ENCODE data around the gene ASCL2. TPM values are rescaled to one million over a fixed set of nuclear protein-coding genes. Genes with fewer than 3 reads are reported as not detected.

The ASCL2 gene, protein sequence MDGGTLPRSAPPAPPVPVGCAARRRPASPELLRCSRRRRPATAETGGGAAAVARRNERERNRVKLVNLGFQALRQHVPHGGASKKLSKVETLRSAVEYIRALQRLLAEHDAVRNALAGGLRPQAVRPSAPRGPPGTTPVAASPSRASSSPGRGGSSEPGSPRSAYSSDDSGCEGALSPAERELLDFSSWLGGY
- 0.10 TPM for polyA plus RNA-seq (ENCODE audit: insufficient read length)

DNA sequence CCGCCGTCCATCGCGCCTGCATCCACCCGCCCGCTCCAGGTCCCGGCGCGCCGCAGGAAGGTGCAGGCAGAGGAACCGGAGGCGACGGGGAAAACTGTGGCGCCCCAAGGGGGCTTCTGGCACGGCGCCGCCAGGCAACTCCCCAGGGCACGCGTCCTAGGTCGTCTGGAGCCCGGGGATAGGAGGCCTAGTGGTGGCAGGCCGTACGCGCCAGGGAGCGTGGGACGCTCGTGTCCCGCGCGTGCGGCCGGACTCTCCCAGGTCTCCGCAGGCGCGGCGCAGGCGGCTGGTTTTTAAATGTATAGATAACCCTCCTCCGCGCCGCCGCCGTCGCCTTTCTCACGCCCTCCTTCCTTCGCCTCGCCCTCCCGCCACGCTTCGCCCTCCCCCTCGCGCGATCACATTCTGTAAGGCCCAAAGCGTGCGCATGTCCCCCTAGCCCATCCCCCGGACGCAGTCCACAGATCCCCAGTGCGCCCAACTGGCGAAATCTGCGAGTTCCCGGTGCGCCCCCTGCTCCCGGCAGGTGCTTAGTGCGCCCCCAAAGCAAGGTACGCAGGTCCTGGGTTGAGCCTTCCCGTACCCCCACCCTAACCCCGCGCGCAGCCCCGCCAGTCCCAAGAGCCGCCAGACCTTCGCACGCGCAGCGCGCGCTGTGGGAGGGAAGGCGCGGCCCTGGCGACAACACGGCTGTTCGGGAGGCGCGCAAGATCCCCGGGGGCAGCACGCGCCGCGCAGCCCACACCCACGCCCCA lies at the start of gene ASCL2:
Gene ASCL2 (minus strand): TSS at position 267 of the 755 bp plus-strand sequence. CDS start 256 bp downstream, at position 11.
- DNase-seq (ENCODE audit: low read depth), result no peak

DNA sequence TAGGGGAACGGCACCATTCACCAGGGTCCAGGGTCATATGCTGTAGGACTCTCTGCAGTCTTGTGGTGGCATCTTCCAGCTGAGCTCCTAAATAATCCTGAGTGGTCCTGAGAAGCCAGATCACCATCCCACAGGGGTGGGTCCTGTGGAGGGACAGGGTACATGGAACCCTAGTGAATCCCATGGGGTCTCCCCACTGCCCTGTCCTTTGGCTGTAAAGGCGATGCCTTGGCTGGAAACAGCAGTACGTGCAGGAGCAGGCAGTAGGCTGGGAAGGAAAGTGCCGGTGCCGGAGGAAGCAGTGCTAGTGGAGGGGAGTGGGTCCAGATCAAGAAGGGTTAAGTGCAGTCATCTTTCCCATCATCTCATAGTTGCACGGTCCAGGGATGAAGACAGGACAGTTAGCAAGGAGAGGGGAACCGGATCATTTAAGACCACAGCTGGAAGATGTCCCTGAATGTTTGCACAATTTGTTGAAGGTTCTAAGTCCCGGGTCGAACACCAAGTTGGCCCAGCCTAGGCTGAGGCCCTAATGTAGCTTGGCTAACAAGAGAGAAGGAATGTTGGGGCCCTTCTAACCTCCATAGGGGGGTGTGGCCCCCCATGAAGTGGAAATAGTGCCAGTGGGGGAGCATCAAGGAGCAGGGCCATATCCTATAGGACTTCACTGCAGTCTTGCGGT lies 49.5 kb upstream of the ASCL2 start:
- DNase-seq (ENCODE audit: low read depth), result no peak

DNA sequence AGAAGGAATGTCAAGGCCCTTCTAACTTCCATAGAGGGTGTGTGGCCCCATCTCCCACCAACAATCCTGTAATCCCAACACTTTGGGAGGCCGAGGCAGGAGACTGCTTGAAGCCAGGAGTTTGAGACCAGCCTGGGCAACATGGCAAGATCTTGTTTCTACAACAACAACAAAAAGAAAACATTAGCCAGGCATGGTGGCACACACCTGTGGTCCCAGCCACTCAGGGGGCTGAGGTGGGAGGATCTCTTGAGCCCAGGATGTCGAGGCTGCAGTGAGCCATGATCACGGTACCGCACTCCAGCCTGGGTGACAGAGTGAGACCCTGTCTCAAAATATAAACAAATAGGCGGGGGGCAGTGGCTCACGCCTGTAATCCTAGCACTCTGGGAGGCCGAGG lies 48.3 kb upstream of the ASCL2 start:
- no peak for DNase-seq (ENCODE audit: low read depth)

DNA sequence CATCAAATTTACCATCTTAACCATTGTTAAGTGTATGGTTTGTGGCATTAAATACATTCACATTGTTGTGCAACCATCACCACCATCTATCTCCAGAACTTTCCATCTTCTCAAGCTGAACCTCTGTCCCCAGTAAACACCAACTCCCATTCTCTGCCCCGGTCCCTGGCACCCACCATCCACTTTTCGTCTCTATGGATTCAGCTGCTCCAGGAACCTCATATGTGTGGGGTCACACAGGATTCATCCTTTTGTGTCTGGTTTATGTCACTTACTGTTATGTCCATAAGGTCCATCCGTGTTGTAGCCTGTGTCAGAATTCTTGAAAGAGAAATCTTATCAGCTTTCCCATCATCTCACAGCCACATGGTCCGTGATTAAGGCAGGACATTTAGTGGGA lies 47.7 kb upstream of the ASCL2 start:
- DNase-seq (ENCODE audit: low read depth), result no peak

DNA sequence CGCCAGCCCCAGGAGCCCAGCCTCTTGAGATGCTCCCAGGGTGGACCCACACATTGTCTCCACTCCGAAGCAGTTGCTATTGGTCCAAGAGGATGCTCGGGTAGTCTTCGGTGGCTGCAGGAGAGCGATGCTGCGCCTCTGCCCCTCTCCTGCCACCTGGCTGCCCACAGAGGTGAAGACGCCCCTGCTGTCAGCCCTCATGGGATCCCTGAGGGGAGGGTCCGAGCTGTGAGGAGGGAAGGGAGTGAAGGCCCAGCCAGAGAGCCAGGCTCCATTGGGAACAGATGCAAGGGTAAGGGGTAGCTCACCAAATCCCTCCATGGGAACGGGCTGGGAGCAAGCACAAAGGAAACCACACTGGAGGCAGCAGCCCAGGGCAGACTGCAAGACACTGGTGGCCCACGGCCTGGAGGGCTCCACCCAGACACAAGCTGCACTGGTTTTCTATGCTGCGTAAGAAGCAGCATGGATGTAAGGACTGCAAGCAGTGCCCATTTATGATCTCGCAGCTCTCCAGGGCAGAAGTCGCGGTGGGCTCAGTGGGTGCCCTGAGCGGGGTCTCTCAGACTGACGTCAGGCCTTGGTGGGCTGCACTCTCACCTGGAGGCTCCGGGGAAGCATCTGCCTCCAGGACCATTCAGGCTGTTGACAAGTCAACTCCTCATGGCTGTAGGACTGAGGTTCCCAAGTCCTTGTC lies 47.1 kb upstream of the ASCL2 start:
- DNase-seq (ENCODE audit: low read depth), result no peak

DNA sequence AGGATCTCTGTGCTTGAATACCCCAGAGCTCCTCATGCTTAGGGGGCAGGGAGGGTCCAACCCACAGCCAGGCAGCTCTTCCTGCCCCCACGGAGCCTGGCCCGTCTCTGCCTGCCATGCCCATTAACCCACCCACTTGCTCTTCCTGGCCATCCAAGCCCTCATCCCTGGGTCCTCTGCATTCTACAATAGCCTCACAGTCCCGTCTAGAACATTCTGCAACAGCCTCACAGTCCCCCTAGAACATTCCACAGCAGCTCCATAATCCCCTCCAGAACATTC lies 46.5 kb upstream of the ASCL2 start:
- no peak for DNase-seq (ENCODE audit: low read depth)

DNA sequence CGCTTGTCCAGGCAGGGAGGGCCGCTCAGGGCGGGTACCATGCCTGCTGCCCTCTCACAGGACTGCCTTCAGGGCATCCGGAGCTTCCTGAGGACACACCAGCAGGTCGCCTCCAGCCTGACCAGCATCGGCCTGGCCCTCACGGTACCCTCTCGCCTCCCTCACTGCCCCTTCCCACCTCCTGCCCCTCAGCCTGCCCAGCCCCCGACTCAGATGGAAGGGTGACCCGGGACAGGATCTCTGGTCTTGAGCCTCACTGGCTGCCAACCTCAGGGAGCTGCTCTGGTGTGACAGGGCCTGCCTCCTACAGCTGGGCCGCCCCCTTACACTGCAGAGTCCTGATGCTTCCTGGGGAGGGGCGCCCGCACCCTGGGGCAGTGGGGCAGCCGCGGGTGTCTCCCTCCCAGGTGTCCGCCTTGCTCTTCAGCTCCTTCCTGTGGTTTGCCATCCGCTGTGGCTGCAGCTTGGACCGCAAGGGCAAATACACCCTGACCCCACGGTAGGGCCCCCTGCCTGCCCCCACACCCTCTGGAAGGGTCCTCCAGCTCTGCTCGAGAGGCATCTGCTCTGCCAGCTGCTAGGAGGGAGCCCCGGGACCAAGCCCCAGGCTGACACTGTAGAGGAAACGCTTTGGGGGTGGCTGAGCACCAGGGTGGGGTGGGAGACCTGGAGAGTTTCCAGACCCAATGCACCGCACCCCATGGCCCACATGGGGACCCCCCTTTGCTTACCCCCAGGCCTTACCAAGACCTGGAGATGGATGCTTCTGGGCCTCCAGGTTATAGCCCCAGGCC lies 46.0 kb upstream of the ASCL2 start:
- no peak for DNase-seq (ENCODE audit: low read depth)

DNA sequence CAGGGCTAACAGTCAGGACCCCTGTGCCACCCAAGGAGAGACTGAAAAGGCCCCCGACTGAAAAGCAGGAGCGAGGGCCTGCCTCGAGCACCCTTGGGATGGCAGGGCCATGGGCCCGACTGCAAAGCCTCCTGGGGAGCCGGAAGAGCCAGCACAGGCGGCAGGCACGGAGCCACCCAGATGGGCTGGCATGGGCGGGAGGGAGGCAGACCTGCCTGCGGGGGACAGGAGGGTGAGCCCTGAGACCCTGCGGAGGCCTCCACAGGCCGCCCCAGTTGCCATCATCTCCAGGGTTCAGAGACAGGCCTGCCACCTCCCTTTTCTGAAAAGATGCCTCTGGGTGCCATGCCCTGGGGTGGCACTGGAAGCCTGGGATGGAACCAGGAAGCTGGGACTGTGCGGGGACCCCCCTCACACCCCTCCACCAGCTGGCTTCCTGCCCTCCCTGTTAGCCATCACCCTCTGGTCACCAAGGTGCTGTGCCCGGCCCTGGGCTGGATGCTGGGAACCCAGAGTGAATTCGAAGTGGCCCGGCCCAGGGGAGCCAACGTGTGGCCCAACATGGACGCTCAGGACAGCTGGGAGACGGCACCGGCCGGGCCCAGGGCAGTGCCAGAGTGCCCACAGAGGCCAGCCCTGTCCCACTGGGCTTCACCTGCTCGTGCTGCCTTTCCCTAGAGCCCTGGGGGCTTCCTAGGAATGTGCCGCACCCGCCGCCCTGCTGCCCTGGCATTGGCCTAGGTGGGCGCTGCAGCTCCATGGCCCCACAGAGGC lies 45.2 kb upstream of the ASCL2 start:
- DNase-seq (ENCODE audit: low read depth), result no peak

DNA sequence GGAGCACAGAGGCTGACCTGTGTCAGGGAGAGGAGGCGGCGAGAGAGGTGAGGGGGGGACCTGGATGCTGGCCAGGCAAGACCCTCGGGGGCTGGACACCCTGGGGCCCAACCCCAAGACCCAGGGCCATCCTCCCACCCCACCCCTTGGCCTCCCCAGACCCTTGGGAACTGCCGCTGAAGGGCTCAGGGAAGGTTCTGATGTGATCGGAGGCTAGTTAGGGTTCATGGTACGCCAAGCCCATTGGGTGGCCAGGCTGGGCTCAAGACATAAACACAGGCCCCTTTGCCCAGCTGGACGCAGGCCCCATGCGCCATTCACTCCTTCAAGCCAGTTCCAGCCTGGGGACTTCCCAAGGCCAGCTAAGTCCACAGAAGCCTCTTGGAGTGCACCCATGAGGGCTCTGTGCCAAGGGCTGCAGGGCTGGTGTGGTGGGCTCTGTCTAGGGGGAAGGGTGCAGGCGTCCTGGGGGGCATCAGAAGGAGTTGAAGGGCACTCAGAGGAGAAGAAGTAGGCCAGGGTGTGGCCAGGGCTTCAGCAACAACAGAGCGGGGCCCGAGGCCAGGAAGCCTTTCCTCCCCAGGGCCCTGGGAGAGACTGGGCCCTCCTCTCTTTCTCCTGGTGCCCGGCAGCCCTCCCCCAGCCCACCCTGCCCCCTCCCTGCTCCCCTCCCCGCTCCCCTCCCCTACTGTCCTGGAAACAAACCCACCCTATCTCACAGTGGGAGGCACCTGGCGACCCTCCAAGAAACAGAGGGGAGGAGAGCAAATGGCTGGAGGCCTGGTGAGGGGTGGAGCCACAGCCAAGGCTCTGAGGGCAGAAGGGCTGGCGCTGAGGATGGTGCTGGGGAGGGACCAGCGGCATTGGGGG lies 44.4 kb upstream of the ASCL2 start:
- DNase-seq (ENCODE audit: low read depth), result no peak

DNA sequence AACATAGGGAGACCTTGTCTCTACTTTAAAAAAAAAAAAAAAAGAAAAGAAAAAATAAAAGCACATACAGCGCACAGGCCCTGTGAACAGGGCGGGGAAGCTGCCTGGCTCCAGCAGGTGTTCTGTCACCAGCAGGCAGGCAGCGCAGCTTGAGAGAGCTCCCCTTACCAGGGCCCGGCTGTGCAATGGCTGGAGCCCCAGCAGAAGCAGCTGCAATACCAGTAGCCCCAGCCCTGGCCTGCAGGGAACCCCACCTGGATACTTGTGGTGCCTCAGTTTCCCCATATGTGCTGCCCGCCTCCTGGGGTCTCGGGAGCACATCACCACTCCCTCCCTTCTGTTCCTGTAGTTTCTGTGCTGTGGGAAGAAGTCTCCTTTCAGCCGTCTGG lies 43.7 kb upstream of the ASCL2 start:
- DNase-seq (ENCODE audit: low read depth), result no peak

DNA sequence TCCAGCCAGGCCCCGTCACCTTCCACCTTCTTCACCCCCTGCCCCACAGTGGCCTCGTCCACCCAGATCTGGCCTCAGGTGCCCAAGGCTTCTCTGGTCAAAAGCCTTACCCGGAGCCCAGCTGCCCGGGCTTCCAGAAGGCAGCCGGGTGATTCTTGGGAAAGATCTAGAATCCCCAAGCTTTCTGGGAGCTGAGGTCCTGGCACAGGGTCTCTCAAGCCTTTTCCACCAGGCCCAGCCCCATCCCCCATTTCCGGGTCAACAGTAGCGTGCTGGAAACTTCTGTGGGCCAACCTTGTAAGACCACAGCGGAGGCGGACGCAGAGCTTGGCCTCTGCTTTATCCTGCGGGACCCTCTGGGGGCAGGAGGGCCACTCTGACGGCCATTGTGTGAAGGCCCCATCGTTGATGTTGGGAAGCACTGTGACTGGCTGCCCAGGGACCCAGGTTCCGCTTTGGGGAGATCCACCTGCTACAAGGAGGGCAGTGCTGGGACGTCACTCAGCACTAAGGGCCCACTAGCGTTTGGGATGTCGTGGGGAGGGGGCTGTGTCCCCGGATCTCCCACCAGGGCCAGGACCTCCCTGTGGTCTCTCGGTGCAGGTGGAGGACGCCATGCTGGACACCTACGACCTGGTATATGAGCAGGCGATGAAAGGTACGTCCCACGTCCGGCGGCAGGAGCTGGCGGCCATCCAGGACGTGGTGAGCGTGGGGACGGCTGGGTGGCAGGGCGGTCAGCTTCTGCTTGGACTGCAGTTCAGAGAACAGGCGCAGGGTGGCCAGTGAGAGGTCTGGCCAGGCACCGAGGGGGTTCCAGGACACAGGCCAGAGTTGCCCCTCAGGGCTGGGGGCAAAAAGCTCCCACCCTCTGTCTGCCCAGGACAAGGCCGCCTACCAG lies 42.9 kb upstream of the ASCL2 start:
- no peak for DNase-seq (ENCODE audit: low read depth)

DNA sequence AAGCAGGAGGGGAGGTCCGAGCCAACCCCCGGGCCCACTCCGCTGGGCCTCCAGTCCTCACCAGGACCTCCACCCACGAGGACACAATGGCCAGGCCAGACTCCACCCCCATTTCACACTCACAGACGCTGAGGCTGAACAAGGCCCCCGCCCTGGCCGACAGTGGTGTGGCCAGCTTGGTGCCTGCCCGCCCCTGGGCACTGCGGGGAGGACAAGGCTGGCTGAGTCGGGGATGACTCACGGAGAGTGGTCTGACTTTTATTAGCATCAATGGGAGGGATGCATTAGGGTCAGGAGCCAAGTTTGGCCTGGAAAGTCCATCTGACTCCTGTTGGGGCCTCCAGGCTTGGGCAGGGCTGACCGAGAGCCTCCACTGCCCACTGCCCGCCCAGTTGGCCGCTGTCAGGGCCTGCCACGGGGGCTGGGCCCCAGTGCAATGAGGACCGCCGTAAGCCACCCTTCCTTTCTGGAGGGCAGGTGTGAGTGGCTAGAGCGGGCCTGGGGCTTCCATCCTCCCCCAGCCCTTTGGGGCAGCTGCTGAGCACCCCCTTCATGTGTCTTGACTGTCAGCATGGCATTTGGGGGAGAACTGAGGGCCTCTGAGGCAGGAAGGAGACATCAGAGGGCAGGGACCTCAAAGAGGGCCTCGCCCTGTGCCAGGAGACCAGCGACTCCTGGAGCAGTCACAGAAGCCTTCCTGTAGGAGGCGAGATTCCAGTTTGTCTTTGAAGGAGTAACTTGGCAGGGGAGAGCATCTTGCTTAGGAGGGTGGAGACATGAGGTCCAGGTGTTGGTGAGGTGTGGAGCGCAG lies 42.0 kb upstream of the ASCL2 start:
- DNase-seq (ENCODE audit: low read depth), result no peak

DNA sequence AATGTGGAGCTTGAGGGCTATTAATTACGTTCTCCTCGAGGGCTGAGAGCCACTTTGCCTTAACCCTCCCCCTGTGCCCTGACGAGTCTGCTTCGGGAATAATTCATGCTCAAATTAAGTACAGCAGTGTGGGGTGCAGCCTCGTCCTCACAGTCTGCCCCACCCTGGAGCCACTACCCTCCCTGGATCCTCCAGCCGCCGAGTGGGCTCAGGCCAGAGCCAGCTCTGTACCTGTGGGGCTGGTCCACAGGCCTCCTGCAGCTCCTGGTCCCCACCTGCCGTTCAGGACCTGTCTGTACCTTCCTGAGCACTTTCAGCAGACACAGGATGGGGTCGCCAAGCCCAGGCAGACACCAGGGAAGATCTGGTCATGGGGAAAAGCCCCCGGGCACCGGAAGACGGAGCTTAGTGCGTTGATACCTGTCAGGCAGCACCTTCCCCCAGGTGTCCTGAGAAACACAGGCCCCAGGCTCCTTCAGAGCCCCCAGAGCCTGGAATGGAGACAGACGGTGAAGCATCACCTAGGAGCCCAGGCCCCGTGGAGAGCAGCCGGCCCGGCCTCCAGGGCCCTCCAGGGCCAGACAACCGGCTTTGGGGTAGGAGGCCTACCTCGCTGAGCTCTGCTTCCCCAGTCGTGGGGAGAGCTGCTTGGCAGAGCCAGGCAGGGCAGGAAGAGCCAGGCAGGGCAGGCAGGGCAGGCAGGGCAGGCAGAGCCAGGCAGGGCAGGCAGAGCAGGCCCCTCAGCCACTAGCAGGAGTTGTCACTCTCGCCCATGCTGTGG lies 41.2 kb upstream of the ASCL2 start:
- no peak for DNase-seq (ENCODE audit: low read depth)

DNA sequence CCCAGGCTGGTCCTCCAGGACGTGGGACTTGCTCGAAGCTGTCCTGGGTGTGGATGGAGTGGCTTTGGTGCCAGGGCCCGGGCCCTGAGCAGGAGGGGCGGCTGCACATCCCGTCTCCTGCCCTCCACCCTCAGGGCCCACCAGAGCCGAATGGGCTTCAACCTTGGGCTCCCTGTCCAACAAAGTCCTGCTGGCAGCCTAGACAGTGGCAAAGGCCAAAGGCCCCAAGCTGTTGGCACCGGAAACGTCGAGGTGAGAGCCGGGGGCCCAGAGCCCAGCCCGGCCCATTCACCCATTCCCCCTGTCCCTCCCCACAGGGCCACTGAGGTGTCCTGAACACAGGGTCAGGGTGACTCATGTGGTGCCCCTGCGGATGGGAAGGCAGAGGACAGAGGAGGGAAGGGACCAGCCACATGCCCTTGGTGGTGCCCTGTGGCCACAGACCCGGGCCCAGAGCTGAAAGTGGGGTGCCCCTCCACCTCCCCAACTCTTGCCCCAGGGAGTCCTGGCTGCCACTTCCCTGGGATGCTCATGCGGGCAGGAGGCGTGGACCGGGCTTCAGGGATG lies 40.5 kb upstream of the ASCL2 start:
- no peak for DNase-seq (ENCODE audit: low read depth)

DNA sequence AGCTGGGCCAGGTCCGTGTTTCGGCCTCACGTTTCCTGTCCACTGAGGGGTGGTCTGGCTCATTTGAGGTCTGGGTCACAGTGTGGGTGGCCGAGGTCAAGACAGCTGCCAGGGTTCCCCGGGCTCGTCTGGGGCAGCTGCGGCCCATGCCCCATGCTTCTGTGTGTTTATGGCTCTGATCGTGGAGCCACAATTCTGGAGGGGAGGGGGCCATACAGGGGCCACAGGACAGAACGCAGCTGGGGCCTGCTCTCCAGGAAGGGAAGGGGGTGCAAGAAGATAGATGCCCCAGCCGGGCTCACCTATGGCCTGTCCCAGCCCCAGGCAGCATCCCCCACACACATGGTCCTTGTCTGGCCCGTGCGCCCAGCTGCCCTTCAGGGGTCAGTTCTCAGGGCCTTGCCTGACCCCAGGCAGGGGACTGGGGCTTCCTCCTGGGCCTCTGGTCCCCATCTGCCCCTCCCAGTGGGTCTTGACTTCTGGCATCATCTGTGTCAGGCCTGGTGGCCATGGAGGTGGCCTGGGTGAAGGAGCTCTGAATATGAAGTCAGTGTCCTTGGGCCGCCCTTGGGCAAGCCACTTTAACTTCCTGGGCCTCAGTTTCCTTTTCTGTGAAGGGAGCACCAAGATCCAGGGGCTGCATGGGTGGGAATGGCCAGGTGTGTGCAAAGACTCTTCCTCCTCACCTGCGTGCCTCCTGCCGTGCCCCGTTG lies 39.8 kb upstream of the ASCL2 start:
- no peak for DNase-seq (ENCODE audit: low read depth)

Measured in forelimb muscle (tissue), 1 donor.